Parathyroid adenoma (tissue), 2 donors: ENCODE results near the gene PLEKHH1.

ENCODE experiments used
- H2AFZ ChIP-seq: fragments of 300-600 bp; sonication (generic); one replicate; pipeline ENCODE4 v1.7.0; 2017; ENCODE audit warnings: antibody characterized with exemption, mild to moderate bottlenecking
- H3K27ac ChIP-seq: fragments of 300-600 bp; sonication (generic); one replicate; pipeline ENCODE4 v1.7.0; 2017
- H3K27me3 ChIP-seq: fragments of 300-600 bp; sonication (generic); one replicate; pipeline ENCODE4 v1.7.0; 2017; ENCODE audit warnings: low read length; ENCODE audit not compliant: control insufficient read depth, insufficient read depth
- H3K36me3 ChIP-seq: fragments of 300-600 bp; sonication (generic); one replicate; pipeline ENCODE4 v1.7.0; 2017; ENCODE audit warnings: low read length; ENCODE audit not compliant: control insufficient read depth, insufficient read depth
- H3K4me1 ChIP-seq: fragments of 300-600 bp; sonication (generic); one replicate; pipeline ENCODE4 v1.7.0; 2017; ENCODE audit warnings: control low read depth
- H3K4me2 ChIP-seq: fragments of 300-600 bp; sonication (generic); one replicate; pipeline ENCODE4 v1.7.0; 2017; ENCODE audit warnings: low read length
- H3K4me3 ChIP-seq: fragments of 300-600 bp; sonication (generic); one replicate; pipeline ENCODE4 v1.7.0; 2017; ENCODE audit warnings: low read depth, low read length
- H3K79me2 ChIP-seq: fragments of 300-600 bp; sonication (generic); one replicate; pipeline ENCODE4 v1.7.0; 2017; ENCODE audit warnings: control low read depth
- H3K9ac ChIP-seq: fragments of 300-600 bp; sonication (generic); one replicate; pipeline ENCODE4 v1.7.0; 2017; ENCODE audit warnings: mild to moderate bottlenecking
- H3K9me3 ChIP-seq: fragments of 300-600 bp; sonication (generic); one replicate; pipeline ENCODE4 v1.7.0; 2017; ENCODE audit warnings: low read length; ENCODE audit not compliant: control insufficient read depth
- CTCF ChIP-seq: fragments of 300-600 bp; sonication (generic); IDR thresholded peaks from one replicate; pipeline ENCODE4 v1.7.0; 2017; ENCODE audit warnings: antibody characterized with exemption, mild to moderate bottlenecking
- donor health status: primary hyperparathyroidism.

Gene PLEKHH1

GRCh38 chr14:67569011-67569650, 36.0 kb downstream of the PLEKHH1 start:
- H3K4me3 ChIP-seq = no peak overlapping the region
- peaks cover 19% of the 10 kb centered on the region for H3K4me1 ChIP-seq
- TF ChIP-seq CTCF = no peak
- H3K79me2 ChIP-seq = no peaks in the 10 kb centered on the region
- no peaks in the 10 kb centered on the region for H3K9me3 ChIP-seq
- H3K27ac ChIP-seq = no peak overlapping the region
- no peak overlapping the region for H3K9ac ChIP-seq
- H3K36me3 ChIP-seq = no peaks in the 10 kb centered on the region
- no peak overlapping the region for H3K4me2 ChIP-seq
- no peak overlapping the region for H2AFZ ChIP-seq
- no peaks in the 10 kb centered on the region for H3K27me3 ChIP-seq

GRCh38 chr14:67569651-67570290, 36.7 kb downstream of the PLEKHH1 start:
- Histone ChIP-seq H3K4me1 (peaks cover 19% of the 10 kb centered on the region), H3K4me2 (no peak overlapping the region), H3K27me3 (no peaks in the 10 kb centered on the region), H3K4me3 (no peak overlapping the region), H3K9ac (no peak overlapping the region), H3K27ac (no peak overlapping the region), H2AFZ (no peak overlapping the region), H3K36me3 (no peaks in the 10 kb centered on the region), H3K79me2 (no peaks in the 10 kb centered on the region), H3K9me3 (no peaks in the 10 kb centered on the region)
- TF ChIP-seq CTCF = no peak

- Histone ChIP-seq H3K4me3 (no peak overlapping the region), H2AFZ (no peak overlapping the region), H3K79me2 (no peaks in the 10 kb centered on the region), H3K9me3 (no peaks in the 10 kb centered on the region), H3K9ac (no peak overlapping the region), H3K4me1 (peaks cover 19% of the 10 kb centered on the region), H3K36me3 (no peaks in the 10 kb centered on the region), H3K27ac (no peak overlapping the region), H3K27me3 (no peaks in the 10 kb centered on the region), H3K4me2 (no peak overlapping the region)
- TF ChIP-seq CTCF = no peak
Measured at GRCh38 chr14:67570453-67570852, 37.4 kb downstream of the PLEKHH1 start.

- no peaks in the 10 kb centered on the region for H3K36me3 ChIP-seq
- no peak overlapping the region for H3K4me2 ChIP-seq
- no peaks in the 10 kb centered on the region for H3K79me2 ChIP-seq
- peaks cover 18% of the 10 kb centered on the region for H3K4me1 ChIP-seq
- no peak overlapping the region for H3K9ac ChIP-seq
- H2AFZ ChIP-seq = peak overlapping the region; percentile 42
- H3K4me3 ChIP-seq = no peak overlapping the region
- H3K27ac ChIP-seq = no peak overlapping the region
- no peaks in the 10 kb centered on the region for H3K9me3 ChIP-seq
- no peaks in the 10 kb centered on the region for H3K27me3 ChIP-seq
- peak; percentile 91 for TF ChIP-seq CTCF
Measured at GRCh38 chr14:67571275-67571990, 38.3 kb downstream of the PLEKHH1 start.
